IPS-18a (cell line): ENCODE results near the gene EML1.

Source experiments
- H3K27ac ChIP-seq: one replicate; pipeline ENCODE4 v1.5.1; 2013; ENCODE audit warnings: low read length
- H3K27me3 ChIP-seq: one replicate; pipeline ENCODE4 v1.6.1; 2013; ENCODE audit warnings: mild to moderate bottlenecking, low read length; ENCODE audit not compliant: control insufficient read depth, insufficient read depth
- H3K36me3 ChIP-seq: one replicate; pipeline ENCODE4 v1.6.1; 2013; ENCODE audit warnings: low read depth, low read length; ENCODE audit not compliant: control insufficient read depth
- H3K4me1 ChIP-seq: one replicate; pipeline ENCODE4 v1.6.1; 2013; ENCODE audit warnings: low read depth, low read length; ENCODE audit not compliant: control insufficient read depth
- H3K4me3 ChIP-seq: one replicate; pipeline ENCODE4 v1.5.1; 2013; ENCODE audit warnings: low read length
- H3K9ac ChIP-seq: one replicate; pipeline ENCODE4 v1.6.1; 2013; ENCODE audit warnings: mild to moderate bottlenecking, low read length, moderate library complexity
- H3K9me3 ChIP-seq: one replicate; pipeline ENCODE4 v1.6.1; 2013; ENCODE audit warnings: low read depth, low read length; ENCODE audit not compliant: control insufficient read depth

EML1 gene

GRCh38 chr14:99971087-99971940, 178.1 kb downstream of the EML1 start:
- no peak overlapping the region for H3K27ac ChIP-seq
- peaks cover 6% of the 10 kb centered on the region for H3K9me3 ChIP-seq
- no peak overlapping the region for H3K9ac ChIP-seq
- peak overlapping the region; percentile 46 for H3K4me3 ChIP-seq
- H3K27me3 ChIP-seq = peaks cover 36% of the 10 kb centered on the region
- H3K36me3 ChIP-seq = no peaks in the 10 kb centered on the region
- peaks cover 7% of the 10 kb centered on the region for H3K4me1 ChIP-seq

DNA sequence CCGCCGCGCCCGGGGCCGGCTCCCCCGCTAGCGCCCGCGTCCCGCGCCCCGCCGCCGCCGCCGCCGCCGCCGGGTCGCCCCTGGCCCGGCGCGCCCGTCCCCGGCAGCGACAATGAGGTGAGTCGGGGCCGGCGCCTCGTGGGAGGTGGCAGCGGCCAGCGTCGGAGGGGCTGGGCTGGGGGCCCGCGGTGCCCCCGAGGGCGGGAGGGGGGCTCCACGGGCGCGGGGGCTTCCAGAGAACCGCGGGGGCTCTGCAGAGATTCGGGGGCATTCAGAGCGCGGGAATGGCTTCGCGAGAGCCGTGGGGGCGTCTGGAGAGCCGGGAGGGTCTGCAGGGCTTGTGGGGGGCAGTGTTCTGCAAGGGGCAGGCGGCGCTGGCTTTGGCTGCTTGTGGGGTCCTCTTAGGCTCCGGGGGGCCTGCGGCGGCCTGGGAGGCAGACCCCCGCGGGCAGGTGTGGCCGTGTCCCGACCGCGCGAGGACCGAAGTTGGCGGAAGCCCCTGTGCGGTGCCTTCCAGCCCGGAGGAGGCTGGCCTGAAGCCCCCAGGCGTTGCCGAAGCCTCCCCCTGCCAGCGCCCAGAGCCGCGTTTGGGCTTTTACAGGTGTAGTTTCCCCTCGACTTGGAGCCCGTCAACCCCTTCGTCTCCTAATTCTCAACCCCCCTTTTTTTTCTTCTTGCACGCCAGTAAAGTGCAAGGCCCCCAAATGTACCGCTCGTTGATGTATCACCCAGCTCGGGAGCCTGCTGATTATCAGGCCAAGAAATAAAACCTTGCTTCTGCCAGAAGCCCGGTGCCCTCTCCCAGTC, 178.9 kb downstream of the EML1 start:
- peak overlapping the region; percentile 68 for H3K9ac ChIP-seq
- H3K27me3 ChIP-seq = peaks cover 36% of the 10 kb centered on the region
- no peak overlapping the region for H3K27ac ChIP-seq

GRCh38 chr14:99972748-99973466, 179.7 kb downstream of the EML1 start:
- H3K9me3 ChIP-seq = peaks cover 6% of the 10 kb centered on the region
- H3K27me3 ChIP-seq = peaks cover 36% of the 10 kb centered on the region
- no peak overlapping the region for H3K27ac ChIP-seq
- H3K4me3 ChIP-seq = peak overlapping the region; percentile 83
- no peaks in the 10 kb centered on the region for H3K36me3 ChIP-seq
- H3K4me1 ChIP-seq = peaks cover 7% of the 10 kb centered on the region
- H3K9ac ChIP-seq = peak overlapping the region; percentile 68

More for the DNA sequence above, 178.9 kb downstream of the EML1 start:
- H3K4me1 ChIP-seq = peaks cover 7% of the 10 kb centered on the region
- H3K9me3 ChIP-seq = peaks cover 6% of the 10 kb centered on the region
- no peaks in the 10 kb centered on the region for H3K36me3 ChIP-seq
- peak overlapping the region; percentile 83 for H3K4me3 ChIP-seq

DNA sequence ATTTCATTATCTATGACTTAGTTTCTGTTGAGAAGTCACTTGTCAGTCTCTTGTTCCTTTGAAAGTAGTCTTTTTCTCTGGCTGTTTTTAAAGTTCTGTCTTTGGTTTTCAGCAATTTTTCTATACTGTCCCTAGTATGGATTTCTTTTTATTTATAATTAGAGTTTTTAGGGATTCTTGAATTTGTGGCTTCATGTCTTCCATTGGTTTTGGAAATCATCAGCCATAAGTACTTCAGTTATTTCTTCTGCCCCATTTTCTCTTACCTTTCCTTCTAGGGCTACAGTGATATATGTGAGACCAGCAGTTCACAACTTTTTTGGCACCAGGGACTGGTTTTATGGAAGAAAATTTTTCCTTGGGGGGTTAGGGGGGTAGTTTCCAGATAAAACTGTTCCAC, 182.0 kb downstream of the EML1 start:
- Histone ChIP-seq H3K27me3 (peaks cover 19% of the 10 kb centered on the region), H3K9me3 (peaks cover 6% of the 10 kb centered on the region), H3K9ac (no peak overlapping the region)

DNA sequence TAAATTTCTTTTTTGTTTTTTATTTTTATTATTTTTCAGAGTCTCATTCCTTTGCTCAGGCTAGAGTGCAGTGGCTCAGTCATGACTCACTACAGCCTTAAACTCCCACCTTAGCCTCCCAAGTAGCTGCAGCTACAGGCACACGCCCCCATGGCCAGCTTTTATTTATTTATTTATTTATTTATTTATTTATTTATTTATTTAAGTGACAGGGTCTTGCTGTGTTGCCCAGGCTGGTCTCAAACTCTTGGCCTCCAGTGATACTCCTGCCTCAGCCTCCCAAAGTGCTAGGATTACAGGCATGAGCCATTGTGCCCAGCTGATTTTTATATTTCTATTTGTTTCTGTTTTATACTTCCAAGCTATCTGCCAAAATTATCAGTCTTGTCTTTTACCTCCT, 182.8 kb downstream of the EML1 start:
- Histone ChIP-seq H3K4me3 (no peak overlapping the region), H3K36me3 (no peaks in the 10 kb centered on the region), H3K9ac (no peak overlapping the region), H3K27ac (no peak overlapping the region), H3K27me3 (peaks cover 11% of the 10 kb centered on the region), H3K4me1 (peaks cover 7% of the 10 kb centered on the region), H3K9me3 (peaks cover 6% of the 10 kb centered on the region)

More for the DNA sequence above, 182.0 kb downstream of the EML1 start:
- H3K4me3 ChIP-seq = no peak overlapping the region
- peaks cover 7% of the 10 kb centered on the region for H3K4me1 ChIP-seq
- no peaks in the 10 kb centered on the region for H3K36me3 ChIP-seq
- H3K27ac ChIP-seq = no peak overlapping the region

DNA sequence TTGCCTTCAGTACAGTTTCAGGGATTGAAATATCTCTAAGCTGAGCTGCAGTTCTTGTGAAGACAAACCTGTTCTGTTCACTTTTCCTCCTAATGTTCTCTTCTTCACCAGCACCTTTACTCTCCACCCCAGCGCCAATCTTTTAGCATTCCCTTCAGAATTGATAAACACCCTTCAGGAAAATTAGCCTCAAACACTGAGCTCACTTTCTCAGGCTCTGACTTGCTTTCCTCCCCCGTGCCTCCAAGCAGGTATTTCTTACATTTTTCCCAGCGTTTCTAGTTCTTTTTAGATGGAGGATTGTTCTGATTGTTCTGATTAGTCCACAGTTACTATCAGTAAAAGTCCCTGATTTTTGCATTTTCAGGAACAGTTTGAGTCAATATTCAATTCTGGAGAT, 183.5 kb downstream of the EML1 start:
- H3K36me3 ChIP-seq = no peaks in the 10 kb centered on the region
- H3K27ac ChIP-seq = no peak overlapping the region
- peaks cover 6% of the 10 kb centered on the region for H3K9me3 ChIP-seq
- no peak overlapping the region for H3K9ac ChIP-seq
- peaks cover 7% of the 10 kb centered on the region for H3K4me1 ChIP-seq
- H3K4me3 ChIP-seq = no peak overlapping the region
- H3K27me3 ChIP-seq = peaks cover 11% of the 10 kb centered on the region

GRCh38 chr14:99980299-99980698, 187.1 kb downstream of the EML1 start:
- no peak overlapping the region for H3K4me3 ChIP-seq
- H3K4me1 ChIP-seq = peaks cover 6% of the 10 kb centered on the region
- no peaks in the 10 kb centered on the region for H3K36me3 ChIP-seq
- no peak overlapping the region for H3K9ac ChIP-seq
- no peaks in the 10 kb centered on the region for H3K27me3 ChIP-seq
- no peak overlapping the region for H3K27ac ChIP-seq
- peaks cover 3% of the 10 kb centered on the region for H3K9me3 ChIP-seq

DNA sequence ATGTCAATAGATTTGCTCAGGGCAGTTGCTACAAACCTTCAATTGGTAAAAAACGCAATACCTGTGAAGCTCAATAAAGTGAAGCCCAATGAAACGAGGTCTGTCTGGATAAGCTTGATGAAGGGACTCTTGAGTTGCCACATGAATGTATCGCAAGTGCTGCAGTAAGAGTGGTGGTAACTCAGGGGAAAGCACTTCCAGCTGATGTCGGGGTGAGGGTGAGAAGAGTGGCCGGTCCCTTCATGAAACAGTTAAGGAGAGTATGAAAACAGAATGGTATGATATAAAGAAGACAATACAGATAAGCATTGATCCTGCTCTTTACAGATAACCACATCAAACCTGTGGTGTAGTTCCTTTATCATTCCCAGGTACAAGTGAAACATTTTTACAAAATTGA, 188.6 kb downstream of the EML1 start:
- Histone ChIP-seq H3K36me3 (no peaks in the 10 kb centered on the region), H3K4me3 (no peak overlapping the region), H3K4me1 (peaks cover 6% of the 10 kb centered on the region), H3K9me3 (no peaks in the 10 kb centered on the region), H3K9ac (no peak overlapping the region), H3K27me3 (no peaks in the 10 kb centered on the region), H3K27ac (no peak overlapping the region)

DNA sequence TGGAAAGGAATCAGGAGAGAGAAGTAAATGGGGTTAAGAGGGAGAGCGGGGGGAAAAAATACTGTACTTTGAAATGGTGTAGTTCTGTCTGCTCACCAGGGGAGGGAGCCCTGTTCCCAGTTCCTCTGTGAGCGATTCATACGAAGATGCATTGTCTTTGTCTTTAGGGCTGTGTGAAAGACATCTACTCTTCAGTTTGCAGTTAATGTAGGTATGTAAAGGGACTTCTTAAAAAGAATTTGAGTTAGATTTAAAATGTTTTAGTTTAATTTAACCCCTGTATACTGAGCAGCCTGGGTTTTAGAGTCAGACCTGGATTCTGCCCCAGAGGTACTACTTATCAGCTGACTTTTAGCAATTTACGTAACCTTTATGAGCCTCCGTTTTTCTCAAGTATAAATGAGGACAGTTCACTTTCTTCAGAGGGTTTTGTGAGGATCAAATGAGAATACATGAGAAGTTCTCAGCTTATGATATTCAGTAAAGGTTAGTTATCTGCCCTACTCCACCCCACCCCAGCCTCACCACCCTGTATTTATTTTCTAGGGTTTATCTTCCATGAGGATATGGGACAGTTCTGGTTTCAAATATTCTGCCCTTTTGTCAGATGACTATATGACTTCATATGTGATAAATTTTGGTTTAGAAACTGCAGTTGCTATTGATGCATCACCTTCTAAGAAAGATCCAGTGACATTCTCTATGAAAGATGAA, 189.5 kb downstream of the EML1 start:
- H3K27ac ChIP-seq = no peak overlapping the region
- peaks cover 6% of the 10 kb centered on the region for H3K4me1 ChIP-seq
- H3K27me3 ChIP-seq = no peaks in the 10 kb centered on the region
- no peak overlapping the region for H3K4me3 ChIP-seq
- H3K36me3 ChIP-seq = no peaks in the 10 kb centered on the region
- H3K9ac ChIP-seq = no peak overlapping the region
- no peaks in the 10 kb centered on the region for H3K9me3 ChIP-seq

DNA sequence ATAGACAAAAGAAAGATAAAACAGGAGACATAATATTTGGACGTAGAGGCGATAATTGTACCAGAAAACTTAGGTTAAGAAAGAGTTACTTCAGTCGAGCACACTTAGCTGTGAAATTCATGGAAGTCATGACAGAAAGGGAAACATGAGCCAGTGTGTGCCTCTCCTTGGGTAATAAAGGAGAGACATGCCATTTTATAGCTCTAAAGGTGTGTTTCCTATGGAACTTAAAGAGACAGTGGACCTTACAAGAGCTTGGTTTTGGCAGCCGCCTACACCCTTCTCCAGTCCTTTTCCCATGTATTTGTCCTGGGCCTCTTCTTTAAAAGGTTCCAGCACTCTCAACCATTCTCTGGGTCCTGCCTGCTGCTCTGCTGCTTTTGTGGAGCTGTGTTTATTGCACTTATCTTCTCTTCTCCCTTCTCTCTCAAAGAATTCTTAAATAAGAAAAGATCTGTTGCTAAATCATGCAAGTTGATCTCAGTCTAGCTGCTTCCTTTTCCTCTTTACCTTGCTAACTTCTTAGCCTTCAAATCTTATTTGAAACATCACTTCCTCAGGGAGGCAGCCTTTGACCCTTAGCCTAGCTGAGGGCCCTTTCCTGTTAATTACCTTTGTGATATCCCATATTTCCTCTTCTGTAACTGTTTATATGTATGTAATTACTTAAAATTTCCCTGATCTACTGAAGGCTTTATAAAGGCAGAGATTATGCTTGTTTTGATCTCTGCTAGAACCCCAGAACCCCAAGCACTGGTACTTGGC, 190.2 kb downstream of the EML1 start:
- Histone ChIP-seq H3K9ac (no peak overlapping the region), H3K4me3 (no peak overlapping the region), H3K27me3 (no peaks in the 10 kb centered on the region), H3K36me3 (no peaks in the 10 kb centered on the region), H3K27ac (no peak overlapping the region), H3K9me3 (no peaks in the 10 kb centered on the region), H3K4me1 (peaks cover 6% of the 10 kb centered on the region)
